ENCODE data around the gene PCDH20.
"Not testable (repeated sequence)": the region's sequence is repeated elsewhere in the genome, so short reads cannot be mapped to it uniquely, and the experiment has no call there.

PCDH20 gene, protein sequence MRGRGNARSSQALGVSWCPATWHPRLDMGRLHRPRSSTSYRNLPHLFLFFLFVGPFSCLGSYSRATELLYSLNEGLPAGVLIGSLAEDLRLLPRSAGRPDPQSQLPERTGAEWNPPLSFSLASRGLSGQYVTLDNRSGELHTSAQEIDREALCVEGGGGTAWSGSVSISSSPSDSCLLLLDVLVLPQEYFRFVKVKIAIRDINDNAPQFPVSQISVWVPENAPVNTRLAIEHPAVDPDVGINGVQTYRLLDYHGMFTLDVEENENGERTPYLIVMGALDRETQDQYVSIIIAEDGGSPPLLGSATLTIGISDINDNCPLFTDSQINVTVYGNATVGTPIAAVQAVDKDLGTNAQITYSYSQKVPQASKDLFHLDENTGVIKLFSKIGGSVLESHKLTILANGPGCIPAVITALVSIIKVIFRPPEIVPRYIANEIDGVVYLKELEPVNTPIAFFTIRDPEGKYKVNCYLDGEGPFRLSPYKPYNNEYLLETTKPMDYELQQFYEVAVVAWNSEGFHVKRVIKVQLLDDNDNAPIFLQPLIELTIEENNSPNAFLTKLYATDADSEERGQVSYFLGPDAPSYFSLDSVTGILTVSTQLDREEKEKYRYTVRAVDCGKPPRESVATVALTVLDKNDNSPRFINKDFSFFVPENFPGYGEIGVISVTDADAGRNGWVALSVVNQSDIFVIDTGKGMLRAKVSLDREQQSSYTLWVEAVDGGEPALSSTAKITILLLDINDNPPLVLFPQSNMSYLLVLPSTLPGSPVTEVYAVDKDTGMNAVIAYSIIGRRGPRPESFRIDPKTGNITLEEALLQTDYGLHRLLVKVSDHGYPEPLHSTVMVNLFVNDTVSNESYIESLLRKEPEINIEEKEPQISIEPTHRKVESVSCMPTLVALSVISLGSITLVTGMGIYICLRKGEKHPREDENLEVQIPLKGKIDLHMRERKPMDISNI

DNA sequence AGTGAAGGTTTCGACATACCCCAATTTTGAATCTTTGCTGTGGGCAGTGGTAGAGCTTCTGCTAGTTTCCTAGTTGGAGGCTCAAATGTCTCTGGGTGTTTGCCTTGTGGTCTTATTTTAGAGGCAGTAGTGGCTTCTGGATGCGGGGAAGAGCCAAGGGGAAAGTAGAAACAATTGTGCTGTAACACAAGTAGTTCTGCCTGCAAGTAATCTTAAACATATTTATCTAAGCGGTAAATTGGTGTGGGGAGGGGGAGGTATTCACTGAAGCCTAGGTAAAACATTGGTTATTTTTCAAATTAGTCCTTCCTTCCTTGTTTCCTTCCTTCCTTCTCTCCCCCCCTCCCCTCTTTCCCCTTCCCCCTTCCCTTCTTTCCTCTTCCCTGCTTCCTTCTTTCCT, at the start of gene PCDH20:
TSS of gene PCDH20 (minus strand) at position 101 of the 400 bp plus-strand sequence. CDS start 691 bp downstream, outside the sequence.
- DNase-seq = no peak

DNA sequence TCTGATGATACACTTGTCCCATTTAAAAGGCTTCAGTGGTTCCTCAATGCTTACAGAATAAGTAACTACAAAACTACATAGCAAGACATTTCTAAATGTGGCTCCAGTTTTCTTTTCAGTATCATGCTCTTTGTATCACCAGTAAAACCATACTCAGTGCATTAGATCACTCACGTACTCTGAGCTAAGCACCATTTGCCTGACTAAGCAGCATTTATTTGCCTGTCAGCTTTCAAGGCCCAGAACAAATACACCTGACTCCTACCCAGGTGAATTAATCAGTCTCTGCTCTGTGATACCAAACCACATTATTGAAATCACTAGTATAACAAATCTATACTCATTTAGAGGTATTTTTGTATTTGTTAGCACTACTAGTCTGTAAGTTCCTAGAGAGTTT, 47.4 kb upstream of the PCDH20 start:
- DNase-seq = no peak

- no peak for DNase-seq
Observed at GRCh38 chr13:61453121-61453520, 37.5 kb upstream of the PCDH20 start.

DNA sequence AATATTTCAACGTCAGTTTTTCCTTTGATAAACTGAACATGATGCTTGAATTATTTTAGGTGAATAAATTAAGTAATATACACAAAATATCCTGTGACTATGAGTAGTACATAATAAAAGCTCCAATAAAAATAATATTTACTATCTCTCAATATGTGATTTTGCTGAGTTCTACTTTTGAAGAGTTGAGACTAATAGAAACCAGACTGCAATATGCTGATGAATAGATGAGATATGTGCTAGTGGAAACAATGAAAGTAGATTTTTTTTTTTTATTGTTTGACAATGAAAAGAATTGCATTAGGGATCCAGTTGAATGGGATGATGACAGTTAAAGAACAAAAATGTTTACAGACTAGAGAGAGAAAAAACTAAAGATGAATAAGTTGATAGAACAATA, 16.4 kb upstream of the PCDH20 start:
- DNase-seq = no peak

- no peak for DNase-seq
Observed at GRCh38 chr13:61423915-61424314, 8.3 kb upstream of the PCDH20 start.

DNA sequence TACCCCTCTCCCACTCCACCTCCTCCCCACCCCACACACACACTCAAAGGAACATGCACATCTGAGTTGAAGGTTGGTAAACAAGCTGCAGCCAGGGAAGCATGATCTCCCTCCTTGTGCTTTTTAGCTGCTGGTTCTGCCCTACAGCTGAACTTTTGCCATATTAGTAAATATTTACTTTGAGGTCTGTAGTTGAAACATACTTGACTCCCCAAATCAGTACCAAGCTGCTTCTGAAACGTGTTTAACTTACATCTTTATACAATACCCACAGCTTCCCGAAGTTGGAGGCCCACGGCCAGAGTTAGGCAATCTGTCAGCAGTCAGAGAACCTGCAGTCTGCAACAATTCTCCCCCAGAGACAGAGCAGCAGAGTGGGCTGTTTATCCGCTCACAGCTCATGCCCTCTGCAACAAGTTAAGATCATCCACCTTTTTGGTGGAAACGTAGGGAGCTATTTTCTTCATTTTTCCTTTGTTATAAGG, 1.5 kb upstream of the PCDH20 start:
- DNase-seq = no peak

- DNase-seq = no peak
Observed at GRCh38 chr13:61415058-61415721, 459 bp downstream of the PCDH20 start.

DNA sequence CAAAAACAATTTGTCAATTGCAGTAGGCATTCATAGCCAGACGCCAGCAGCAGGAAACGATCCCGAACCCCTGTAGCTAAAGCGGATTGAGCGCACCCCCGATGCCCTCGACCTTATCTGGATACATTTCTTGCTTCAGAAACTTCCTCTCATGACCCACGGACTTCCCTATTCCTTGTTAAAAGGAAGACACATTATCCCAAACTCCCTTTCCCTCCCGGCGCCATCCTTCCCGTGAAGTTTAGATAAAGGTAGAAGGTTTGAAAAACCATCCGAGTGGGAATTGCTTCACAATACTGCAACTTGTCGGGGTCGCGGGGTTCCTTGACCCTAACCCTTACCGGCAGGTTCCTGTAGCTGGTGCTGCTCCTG, 977 bp downstream of the PCDH20 start:
- DNase-seq = no peak

DNA sequence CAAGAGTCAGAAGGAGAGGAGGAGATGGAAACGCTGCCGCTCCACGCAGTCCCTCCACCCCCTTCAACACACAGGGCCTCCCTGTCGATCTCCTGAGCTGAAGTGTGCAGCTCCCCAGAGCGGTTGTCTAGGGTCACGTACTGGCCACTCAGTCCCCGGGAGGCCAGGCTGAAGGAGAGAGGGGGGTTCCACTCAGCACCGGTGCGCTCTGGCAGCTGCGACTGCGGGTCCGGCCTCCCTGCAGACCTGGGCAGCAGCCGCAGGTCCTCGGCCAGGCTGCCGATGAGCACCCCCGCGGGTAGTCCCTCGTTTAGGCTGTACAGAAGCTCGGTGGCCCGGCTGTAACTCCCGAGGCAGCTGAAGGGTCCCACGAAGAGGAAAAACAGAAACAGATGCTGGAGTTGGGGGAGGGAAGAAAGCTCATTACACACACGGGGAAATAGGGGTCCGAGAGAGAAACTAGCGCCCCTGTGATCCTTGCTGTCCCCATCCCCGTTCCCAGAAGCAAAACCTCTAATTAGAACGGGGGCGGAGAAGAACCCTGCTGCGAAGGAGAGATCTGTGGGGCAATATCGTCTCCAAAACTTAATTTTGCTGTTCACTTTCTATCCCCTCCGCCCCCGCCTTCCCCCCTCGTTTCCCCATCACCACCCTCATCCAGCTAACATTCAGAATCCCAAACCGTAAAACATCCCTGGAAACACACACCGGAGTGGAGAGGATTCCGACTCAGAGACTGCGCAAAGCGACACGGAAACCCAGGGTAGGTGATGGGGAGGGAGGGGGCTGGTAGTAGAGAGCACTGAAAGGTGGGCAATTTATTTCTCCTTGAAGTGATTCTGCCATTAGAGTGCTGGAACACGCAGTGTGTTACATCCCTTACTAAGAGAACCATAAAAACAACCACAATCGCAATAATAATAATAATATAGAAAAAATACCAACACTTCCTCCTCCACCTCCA, 1.8 kb downstream of the PCDH20 start:
- no peak for DNase-seq

DNA sequence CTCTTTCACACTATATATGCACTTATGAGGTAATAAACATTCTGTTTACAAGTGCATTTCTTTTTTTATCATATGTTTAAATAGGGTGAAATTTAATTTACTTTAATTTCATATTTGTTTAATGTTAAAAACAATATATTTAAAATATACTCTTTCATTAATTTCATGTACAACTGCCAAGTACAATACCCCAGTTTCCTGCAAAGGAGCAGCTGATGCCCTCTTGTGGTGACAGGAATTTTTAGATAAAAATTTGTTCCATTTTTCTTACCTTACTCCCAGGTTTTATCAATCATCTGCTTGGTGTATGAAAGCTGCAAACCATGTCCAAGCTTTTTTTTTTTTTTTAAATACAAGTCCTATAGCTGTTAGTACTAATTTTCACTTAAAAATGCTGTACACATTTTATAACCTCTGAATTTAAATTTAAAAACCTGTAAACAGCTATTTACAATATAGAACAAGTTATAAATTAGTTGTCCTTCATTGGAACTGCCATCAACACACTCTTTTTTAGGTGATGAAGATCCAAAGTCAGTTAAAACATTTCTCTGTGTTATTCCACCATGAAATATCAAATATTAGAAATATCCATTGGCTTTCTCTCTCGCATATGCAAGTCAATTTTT, 4.9 kb downstream of the PCDH20 start:
- no peak for DNase-seq

DNA sequence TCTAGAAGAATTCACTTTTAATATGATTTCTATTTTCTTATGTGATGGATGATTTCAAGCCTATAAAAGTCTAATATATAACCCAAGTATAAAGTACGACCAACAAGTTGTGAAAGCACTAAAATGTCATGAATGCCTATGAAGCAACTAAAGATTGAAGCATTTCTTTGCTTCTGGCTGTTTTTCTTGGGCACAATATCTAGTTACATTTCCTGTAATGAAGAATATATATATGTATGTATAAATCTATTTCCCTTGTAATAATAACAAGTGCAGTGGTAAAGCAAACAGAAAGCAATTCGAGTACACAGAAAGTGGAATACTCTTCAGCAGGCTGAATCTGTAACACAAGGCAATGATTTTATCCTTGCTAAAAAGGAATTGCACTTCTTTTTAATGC, 5.4 kb downstream of the PCDH20 start:
- no peak for DNase-seq

DNA sequence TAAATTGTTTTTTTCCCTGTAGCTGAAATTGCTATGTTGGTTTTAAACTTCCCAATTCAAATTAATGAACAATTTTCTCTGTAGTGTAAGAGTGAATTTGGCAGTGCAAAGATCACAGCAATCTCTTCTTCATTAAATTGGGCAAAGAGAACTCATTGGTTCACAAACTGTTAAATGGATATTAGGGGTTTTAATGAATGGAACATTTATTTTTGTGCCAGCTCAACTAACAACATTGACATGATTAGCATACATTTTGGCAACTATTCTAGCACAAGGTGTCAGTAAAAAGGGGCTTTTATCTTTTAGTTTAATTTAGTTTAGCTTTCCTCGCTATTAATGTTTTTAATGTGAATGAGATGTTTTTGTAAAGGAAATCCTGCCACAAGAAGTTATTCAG, 7.1 kb downstream of the PCDH20 start:
- no peak for DNase-seq

- DNase-seq = no peak
Observed at GRCh38 chr13:61406275-61406674, 9.4 kb downstream of the PCDH20 start.

GRCh38 chr13:61396121-61396520, 19.5 kb downstream of the PCDH20 start:
- no peak for DNase-seq

DNA sequence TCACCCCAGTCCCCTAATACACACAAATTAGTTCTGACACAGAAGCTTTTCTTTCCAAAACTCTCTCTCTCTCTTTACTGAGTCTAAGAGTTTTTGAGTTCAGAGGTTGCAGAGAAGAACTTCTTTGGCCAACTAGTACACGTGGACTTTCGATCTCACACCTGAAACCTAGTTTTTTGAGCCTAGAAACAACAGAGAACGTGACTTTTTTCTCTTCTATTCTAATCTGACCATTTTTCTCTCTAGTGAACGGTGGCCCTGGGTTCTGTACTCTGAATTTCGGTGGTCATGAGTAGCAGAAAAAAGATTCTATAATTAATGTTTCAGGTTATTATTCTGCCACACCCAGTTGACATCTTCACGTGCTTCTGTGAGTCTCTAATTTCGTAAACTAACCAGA, 24.2 kb downstream of the PCDH20 start:
- no peak for DNase-seq

- DNase-seq = no peak
Observed at GRCh38 chr13:61387694-61388093, 28.0 kb downstream of the PCDH20 start.

- DNase-seq = no peak
Observed at GRCh38 chr13:61383111-61383510, 32.5 kb downstream of the PCDH20 start.

GRCh38 chr13:61370520-61370919, 45.1 kb downstream of the PCDH20 start:
- no peak for DNase-seq

DNA sequence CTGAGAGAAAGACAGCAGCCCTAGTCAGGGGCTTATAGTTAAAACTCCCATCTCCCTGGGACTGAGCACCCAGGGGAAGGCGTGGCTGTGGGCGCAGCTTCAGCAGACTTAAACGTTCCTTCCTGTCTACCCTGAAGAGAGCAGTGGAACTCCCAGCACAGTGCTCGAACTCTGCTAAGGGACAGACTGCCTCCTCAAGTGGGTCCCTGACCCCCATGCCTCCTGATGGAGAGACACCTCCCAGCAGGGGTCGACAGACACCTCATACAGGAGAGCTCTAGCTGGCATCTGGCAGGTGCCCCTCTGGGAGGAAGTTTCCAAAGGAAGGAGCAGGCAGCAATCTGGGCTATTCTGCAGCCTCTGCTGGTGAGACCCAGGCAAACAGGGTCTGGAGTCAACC, 51.0 kb downstream of the PCDH20 start:
- not testable (repeated sequence) for DNase-seq

- no peak for DNase-seq
Observed at GRCh38 chr13:61362522-61362921, 53.1 kb downstream of the PCDH20 start.

Data from CD4-positive, alpha-beta T cell treated with Interleukin-21 for 1 hour (primary cell).